Activated naive CD4-positive, alpha-beta T cell treated with Interleukin-2 at 50 U/mL for 16 hours (primary cell): ENCODE measurements around the gene SLX9.
"Not testable (repeated sequence)": the region's sequence is repeated elsewhere in the genome, so short reads cannot be mapped to it uniquely, and the experiment has no call there.

Experiments used
- DNase-seq: peaks from one replicate; pipeline ENCODE4 v3.0.0-alpha.2; 2020

SLX9 gene

DNA sequence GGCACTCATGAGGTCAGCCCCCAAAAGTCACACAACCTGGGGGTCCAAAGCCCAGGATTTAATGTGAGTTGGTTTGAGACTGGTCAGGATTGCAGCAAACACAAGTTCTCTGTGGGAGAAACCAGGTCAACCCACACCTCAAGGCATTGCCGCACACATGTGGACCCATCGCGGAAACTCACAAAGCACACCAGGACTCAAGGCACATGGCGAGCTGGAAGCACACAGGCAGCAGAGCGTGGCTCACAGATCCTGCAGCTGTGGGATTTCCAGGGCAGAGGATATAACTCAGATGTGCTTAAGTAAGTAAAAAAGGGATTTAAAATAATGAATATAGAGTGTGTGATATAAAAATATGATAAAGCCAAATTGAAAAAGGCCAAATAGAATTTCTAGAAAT lies 82.9 kb downstream of the SLX9 start:
- DNase-seq = no peak

DNA sequence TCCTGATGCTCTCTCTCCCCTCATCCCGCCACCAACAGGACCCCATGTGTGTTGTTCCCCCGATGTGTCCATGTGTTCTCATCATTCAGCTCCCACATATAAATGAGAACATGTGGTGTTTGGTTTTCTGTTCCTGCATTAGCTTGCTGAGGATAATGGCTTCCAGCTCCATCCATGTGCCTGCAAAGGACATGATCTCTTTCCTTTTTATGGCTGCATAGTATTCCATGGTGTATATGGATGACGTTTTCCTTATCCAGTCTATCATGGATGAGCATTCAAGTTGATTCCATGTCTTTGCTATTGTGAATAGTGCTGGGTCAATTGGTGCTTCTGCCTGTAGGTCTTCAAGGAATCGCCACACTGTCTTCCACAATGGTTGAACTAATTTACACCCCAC lies 84.7 kb downstream of the SLX9 start:
- DNase-seq = not testable (repeated sequence)

GRCh38 chr21:45026066-45026745 lies 86.4 kb downstream of the SLX9 start:
- DNase-seq = no peak
